HG02763 (cell line): ENCODE results near the gene CACNA2D3.

Source experiments
- ATAC-seq: cut with Tn5 transposase; IDR thresholded peaks from one replicate; pipeline ENCODE4 v1.9.1; 2021; ENCODE audit warnings: mild to moderate bottlenecking, moderate library complexity; ENCODE audit not compliant: unreplicated experiment

The CACNA2D3 gene

DNA sequence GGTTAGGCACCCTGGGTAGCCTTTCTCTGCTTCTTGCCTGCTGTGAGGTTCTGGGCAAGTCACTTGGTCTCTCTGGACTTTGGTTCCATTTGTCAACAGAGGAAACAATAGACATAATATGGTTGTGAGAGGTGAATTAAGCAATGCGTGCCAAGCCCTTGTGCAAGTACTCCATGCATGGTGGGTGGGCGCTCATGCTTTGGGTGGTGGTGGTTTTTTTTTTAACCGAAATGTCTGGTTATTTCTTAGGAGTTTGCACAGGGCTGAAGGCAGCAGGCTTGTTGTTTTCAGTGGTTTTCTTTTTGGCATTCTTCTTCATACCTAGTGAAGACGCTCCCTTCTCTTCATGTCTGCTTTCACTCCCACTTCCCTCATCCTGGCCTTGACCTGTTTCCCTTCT, 889.7 kb downstream of the CACNA2D3 start:
- ATAC-seq = no peak

DNA sequence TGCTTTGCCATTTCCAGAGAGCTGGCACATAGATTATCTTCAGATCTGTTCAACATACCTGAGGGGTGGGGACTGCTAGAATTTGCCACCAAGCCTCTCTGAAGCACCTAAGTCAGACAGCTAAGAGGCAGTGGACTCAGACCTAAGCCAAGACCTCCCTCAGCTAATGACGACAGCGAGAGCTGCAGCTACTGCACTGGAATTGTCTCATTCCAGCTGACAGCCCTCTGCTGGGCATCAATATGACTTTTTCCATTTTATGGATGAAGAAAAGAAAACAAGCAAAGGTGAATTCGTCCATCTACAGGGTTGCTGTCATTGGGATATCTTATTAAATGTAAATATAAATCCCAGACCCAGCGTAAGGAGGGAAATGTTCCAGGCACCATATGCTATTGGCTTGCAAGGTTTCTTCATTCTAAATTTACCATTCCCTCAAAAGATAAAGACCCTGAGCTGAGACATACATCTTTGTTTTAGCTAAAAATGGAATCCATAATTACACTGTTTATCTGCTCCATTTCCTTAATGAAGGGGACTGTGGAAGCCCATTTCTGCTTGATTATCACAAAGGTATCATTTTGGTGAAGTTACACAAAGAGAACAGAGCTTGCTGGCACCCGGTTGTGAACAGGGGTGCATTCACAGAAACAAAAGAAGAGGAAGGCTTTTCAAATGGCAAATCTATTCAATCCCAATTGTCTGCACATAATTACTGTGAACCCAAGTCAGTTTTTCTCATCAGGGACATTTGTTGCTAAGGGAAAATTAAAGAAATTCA, 891.0 kb downstream of the CACNA2D3 start:
- ATAC-seq = no peak

DNA sequence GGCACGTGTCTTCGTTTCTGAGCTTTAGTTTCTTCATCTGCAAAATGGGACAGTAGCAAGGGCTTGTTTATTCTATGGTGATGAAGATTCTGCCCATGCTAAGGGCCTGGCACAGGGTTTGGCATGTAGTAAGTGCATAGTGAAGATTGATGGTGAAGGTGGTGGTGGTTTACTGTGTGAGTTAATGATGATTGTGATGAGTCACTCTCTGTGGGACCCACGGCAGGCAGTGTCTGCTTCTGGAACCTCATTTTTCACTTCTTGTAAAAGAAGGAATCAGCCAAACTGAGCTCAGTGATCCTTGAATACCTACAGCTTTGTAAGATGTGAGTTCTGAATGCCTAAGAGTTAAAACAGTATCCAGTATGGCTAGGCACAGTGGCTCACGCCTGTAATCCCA, 891.7 kb downstream of the CACNA2D3 start:
- ATAC-seq = no peak

DNA sequence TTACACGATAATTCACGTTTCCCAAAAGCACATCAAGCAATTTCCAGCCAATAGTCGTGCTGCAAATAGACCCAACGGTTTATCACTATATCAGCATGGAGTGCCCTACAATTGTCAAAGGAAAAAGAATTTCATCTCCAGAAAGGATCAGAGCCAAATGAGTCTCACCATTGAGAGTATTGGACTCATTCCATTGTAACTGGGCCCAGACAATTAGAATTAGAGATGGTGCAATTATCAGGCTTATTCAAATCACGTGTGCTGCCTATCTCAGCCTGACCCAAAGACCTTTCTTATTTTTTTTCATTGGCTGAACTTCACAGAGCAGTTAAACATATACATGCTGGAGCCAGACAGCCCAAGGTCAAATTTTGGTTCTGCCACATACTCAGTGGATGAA, 892.6 kb downstream of the CACNA2D3 start:
- no peak for ATAC-seq

DNA sequence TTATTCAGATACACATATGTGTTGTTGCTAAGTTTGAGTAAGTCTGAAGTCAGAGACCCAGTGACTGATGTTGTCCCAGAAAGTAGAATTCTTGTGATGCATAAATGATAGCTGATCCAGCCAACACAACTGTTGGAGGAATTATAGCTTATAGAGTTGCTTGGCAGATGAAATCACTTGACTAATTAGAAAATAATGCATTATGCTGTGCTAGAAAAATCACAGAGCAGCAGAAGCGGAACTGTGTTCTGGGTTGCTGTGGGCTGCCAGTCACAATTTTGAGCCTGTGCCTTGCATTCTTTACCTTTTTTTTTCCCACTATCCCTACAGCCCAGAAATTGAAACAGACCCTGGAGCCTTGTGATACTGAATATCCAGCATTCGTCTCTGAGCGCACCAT, 895.5 kb downstream of the CACNA2D3 start:
- no peak for ATAC-seq

DNA sequence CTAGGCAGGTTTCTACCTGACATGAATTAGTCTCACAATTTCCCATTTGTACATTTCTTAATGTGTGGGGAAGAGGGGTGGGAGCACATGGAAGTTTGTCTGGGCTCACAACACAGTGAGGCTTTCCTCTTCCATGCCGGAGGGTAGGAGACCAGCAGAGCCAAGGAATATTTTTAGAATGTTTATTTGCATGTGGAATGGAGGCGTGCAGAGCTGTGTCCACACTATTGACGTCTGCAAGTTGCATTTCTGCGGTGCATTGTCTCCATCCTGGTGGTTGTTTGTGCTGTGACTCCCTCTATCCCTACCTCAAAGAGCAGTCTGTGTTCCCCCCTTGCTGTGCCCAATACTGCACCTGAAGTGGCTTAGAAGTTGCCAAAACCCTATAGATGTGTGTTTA, 908.6 kb downstream of the CACNA2D3 start:
- ATAC-seq = no peak

DNA sequence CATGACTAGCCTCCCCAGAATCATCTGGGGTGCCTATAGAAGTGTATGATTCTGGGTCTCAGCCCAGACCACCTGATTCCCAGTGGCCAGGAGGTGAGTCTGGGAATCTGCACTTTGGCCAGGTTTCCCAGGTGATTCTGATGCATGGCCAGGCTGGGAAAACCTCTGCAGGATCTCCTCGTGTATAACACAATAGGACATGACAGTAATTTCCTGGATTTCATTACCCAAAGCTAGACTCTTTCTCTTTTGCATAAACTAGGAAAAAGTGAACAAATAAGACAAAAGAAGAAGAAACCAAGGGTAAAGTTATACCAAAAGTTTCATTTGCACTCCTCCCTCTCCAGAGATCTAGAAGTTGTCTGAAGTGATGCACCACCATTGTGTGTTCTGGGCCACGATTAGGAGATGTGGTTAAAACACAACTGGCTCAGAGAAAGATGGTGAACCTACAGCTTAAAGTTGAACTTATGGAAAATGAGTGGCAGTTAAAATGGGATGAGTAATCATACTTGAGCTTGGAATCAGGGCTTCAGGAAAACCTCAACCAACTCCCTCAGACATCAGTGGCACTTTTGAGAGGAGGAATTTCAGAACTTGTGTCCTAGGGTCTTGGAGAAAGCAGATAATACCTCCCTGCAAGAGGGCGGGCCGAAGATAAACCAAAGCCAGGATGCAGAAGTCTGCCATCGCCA, 914.7 kb downstream of the CACNA2D3 start:
- ATAC-seq = no peak

DNA sequence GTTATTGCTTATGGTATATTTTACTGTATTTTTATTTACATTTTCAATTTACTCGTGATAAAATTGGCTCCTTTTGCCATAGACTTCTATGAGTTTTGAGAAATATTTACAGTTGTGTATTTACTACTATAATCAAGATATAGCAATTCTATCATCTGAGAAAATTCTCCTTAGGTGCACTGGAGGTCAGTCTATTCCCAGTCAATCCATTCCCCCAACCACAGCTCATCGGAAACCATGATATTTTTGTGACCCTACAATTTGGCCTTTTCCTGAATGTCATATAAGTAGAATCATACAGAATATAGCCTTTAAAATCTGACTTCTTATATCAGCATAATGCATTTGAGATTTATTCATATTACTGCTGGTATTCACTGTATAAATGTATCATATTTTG, 920.2 kb downstream of the CACNA2D3 start:
- no peak for ATAC-seq

DNA sequence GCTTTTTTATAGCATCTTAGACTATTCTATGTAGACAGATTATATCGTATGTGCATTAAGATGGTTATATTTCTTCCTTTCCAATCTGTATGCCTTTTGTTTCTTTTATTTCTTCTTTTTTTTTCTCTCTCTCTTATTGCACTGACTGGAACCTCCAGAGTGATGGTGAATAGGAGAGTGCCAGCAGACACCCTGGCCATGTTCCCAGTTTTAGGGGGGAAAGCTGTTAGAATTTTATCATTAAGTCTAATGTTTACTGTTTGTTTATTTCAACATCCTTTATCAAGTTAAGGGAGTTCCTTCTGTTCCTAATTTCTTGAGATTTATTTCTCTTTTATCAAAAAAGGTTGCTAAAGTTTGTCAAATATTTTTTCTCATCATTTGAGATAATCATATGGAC, 922.1 kb downstream of the CACNA2D3 start:
- ATAC-seq = no peak

DNA sequence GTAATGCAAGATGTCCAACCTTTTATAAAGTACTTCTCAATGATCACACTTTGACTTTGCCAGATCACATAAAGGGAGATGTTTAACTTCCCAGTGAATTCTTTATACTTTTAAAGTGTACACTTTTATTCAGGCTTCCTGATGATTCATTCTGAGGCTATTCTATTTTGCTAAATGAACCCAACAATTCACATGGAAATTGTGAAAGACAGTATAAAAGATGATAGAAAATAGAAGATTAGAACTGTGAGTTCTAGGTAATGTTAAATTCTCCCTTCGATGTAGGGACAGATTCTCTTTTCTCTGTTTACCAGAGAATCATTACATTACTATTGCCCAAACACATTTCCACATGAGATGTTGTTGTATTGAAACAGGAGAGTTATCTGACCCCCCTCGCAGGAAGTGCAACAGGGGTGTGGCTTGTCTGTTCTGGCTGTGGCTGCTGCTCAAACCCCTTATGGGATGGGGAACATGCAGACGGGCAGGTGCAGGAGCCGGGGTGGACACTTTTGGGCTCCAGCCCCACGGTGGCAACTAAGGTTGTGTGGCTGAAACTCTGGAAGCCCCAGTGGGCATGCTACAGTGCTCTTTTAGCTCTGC, 936.8 kb downstream of the CACNA2D3 start:
- no peak for ATAC-seq

DNA sequence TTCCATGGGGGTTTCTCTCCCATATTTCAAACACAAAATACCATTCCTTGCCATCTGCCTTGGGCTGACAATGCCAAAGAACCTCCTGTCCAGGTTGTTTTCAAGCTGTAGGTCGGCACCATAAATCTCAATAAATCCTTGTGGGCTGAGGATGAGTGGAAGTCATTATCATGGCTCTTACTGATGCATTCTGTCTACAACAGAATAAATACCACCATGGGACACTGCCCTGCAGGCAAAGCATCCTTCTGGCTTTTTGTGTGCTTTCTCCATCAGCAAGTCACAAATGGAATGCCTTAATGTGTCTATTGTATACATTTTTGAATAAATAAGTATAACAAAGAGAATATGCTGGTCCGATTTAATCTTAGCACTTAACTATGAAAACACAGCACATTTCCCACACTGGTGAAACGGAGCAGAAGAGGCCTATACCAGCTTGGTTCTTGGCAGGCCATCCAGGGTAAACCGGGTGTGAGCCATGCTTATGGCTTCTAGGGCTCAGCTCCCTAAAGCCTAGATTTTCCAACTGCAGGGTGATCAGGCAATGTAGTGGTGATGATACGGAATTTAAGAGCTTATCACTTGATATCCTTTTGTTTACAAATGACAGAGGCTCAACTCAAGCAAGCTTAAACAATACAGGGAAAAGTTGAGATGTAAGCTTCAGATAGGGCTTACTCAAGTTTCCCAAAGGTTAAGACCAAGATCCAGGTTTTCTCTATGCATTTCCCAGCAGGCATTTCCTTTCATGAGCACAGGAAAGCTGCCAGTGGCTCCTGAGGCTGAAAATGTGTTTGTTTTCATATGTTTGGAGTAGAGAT, 938.8 kb downstream of the CACNA2D3 start:
- no peak for ATAC-seq

DNA sequence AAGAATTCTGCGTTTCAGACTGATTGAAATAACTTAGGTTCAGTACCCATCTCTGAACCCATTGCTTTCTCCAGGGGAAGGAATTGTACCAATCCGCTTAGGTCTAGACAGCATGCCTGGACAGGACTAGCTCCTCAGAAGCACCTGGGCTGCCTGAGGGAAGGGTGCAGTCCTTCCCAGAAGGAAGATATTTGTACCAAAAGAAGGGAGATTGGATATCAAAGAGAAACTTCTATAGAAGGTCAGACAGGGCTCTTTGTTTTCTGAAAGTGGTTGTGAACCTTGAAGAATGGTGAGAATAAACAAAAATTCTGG, 939.3 kb downstream of the CACNA2D3 start:
- ATAC-seq = no peak

DNA sequence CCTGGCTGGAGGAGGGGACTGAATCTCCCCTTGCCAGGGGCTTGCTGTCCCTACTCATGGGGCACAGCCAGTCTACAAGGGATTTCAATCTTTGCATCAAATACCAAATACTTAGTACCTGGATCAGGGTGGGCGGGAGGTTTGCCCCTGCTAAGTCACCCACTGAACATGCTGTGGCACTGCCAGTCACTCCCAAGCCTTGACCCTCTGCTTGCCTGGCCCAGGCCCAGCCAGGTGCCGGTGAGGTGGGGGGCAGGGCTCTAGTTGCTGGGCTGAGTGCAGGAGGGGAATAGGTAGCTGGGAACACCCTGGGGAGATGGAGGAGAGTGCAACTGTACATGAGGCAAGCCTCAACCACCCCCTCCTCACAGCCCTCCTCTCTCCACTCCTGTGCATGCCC, 941.8 kb downstream of the CACNA2D3 start:
- ATAC-seq = no peak

DNA sequence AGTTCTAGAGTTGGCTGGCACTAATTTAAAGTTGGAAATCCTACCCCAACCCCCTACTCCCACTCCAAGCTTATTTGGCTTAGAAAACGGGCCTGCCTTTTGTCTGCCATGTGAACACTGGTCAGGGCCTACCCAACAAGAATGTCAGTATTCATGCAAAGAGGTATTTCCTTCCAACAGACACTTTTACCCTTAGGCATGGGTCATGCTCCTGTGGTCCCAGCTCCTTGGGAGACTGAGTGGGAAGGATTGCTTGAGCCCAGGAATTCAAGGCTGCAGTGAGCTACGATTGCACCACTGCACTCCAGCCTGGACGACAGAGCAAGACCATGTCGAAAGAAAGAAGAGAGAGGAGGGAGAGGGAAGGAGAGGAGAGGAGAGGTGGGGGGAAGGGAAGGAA, 943.0 kb downstream of the CACNA2D3 start:
- no peak for ATAC-seq

DNA sequence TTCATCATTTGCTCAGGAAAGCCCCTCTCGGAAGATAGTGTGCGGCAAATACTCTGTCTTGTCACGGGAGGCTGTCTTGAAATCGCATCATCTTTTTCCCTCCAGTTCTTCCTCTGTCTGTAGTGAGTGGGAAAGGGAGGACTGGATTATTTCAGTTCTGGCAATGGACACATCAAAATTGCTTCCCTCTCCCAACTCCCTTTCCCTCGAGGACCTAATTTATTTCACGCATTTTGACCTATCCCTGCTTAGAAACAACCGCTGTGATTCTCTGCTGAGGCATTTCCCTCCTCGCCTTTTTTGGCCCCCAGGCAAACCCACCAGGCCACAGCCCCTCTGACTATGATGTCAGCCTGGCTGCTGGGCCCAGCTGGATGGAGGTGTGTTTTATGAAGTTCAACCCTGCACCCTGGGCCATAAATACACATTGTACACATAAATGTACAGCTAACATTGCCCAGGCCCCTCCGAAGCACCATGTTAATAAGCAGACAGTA, 944.2 kb downstream of the CACNA2D3 start:
- no peak for ATAC-seq

DNA sequence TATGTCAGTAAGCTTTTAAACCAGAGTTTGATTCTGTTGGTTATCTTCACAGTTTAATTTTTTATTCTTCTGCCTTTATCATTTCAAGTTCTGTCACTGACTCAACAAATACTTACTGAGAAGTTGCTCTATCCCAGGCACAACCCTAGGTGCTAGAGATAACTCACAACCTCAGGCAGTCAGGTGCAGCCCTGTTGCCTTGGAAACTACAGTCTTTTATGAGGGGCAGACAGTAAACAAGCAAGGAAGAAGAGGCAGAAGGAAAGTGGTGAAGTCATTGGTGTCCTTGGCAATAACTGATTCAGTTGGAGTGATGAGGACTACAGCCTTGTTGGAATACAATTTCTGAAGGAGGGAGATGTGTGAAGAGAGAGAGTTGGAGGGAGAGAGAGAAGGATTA, 947.6 kb downstream of the CACNA2D3 start:
- ATAC-seq = no peak

DNA sequence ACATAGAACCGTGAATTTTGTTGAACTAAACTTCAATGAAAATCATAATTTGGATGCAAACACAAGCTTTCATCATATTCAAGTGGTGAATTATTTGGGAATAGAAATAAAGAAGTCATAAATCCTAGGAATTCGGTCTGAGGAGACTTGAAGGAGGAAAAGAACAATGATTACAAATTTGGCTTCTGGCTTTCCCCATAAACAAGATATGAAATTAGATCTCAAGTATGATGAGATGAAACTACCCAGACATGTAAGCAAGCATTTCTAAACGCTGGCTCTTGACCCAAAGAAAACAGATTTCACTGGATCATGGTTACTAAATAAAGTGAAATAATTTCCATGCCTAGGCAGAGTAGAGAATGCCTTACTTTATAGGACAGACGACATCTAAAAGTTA, 952.4 kb downstream of the CACNA2D3 start:
- ATAC-seq = no peak

DNA sequence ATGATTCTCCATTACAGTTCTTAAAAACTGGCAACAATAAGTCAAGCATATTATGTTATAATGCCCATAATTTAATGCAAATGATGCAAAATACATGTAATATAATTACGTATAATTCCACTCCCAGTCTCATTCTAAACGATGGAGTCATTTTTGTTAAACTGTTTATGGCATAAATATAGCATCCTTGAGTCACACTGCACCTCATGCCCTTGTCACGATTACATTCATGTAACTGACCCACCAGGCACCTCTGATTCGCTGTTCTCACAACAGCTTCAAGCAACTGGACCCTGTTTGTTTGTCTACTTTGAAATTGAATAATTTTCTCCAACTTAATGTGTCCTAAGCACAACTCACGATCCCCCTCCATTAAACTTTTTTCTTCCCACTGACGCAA, 953.5 kb downstream of the CACNA2D3 start:
- ATAC-seq = no peak

DNA sequence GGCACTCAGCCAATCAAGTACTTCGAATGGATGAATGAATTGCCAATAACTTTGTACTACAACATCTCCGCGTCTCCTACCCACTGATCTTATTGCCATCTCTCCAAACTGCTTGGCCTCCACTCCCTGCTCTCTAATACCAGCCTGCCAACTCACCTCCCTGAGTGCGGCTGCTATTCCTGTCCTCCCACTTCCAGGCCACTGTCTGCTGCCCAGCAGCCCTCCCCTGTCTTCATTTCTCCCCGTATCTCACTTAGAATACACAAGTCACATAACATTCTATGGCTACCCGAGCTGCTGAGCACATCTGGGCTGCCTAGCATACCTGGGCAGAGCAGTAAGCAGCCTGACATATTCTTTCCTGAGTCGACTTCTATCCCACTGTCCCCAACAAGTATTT, 955.4 kb downstream of the CACNA2D3 start:
- no peak for ATAC-seq

DNA sequence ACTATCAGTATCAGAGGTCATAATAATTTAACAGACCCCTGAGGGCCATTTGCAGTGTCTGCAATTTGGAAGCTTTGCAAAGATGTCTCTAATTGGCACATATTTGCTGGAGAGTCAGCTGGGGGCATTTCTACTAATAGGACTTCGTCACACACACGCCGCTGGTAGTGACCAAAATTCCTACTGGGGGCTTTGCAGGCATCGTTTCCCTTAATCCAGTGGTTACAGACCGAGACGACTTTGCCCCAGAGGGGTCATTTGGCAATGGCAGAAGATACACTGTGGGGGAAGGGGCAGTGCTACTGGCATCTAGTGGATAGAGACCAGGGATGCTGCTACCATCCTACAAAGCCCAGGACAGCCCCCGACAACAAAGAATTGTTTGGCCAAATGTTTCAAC, 956.5 kb downstream of the CACNA2D3 start:
- ATAC-seq = no peak

DNA sequence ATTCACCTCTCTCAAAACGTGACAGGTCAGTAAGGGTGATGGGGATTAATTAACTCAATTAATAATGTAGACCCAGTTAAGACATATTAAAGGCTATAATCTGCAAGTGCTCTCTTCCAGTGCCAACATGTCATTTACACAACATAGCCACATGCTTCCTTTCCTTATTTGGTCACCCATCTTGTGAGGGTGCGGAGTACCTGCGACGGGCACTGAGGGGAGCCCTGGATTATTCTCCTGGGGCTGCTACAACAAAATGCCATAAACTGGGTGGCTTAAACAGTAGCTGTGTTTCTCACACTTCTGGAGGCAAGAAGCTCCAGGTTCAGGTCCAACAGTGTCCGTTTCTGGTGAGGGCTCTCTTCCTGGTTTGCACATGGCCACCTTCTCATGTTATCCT, 962.9 kb downstream of the CACNA2D3 start:
- ATAC-seq = no peak
